Thoracic aorta (tissue), 2 donors: ENCODE results near the gene FAM78A. TPM values are rescaled to one million over a fixed set of nuclear protein-coding genes. Genes with fewer than 3 reads are reported as not detected.

Experiments used
- ATAC-seq: fragments of 150-250 bp; one replicate; pipeline ENCODE4 v1.8.0; 2017; ENCODE audit warnings: low read depth; ENCODE audit not compliant: insufficient number of reproducible peaks, low FRiP score
- DNase-seq: peaks from one replicate; pipeline ENCODE4 v3.0.0-alpha.2; 2020; ENCODE audit warnings: low spot score
- H3K27ac ChIP-seq, 2 donors: fragments of 200-600 bp; sonication (generic); 1 replicate in 1 of 2; 2 replicates in 1 of 2; pipeline ENCODE4 v1.5.1; 2016; ENCODE audit warnings: mild to moderate bottlenecking in 2 of 2, moderate library complexity in 2 of 2
- H3K27me3 ChIP-seq: fragments of 200-600 bp; sonication (generic); replicated peaks from 2 replicates; pipeline ENCODE4 v1.6.0; 2016; ENCODE audit warnings: mild to moderate bottlenecking; ENCODE audit not compliant: insufficient read depth
- H3K36me3 ChIP-seq: fragments of 200-600 bp; sonication (generic); one replicate; pipeline ENCODE4 v1.5.1; 2016
- H3K4me1 ChIP-seq, 2 donors: fragments of 200-600 bp; sonication (generic); 1 replicate in 1 of 2; 2 replicates in 1 of 2; pipeline versions ENCODE4 v1.5.1 to v1.6.0; 2016; ENCODE audit warnings: low read depth in 2 of 2, mild to moderate bottlenecking in 1 of 2; ENCODE audit not compliant: control insufficient read depth in 1 of 2
- H3K4me3 ChIP-seq: fragments of 200-600 bp; sonication (generic); 2 replicates; pipeline ENCODE4 v1.5.1; 2016; ENCODE audit warnings: mild to moderate bottlenecking
- H3K9me3 ChIP-seq: fragments of 200-600 bp; sonication (generic); 2 replicates; pipeline ENCODE4 v1.5.1; 2016
- total RNA-seq, 2 donors: library from RNA; depleted of rRNA; stranded (reverse); fragments of >200 nt; gene quantifications; one replicate each; pipeline versions ENCODE4 v1.1.0 to v1.2.3, GENCODE V29; 2016
- TF ChIP-seq, protein P1 (sequence below): fragments of 200-600 bp; sonication (generic); IDR thresholded peaks from one replicate; pipeline ENCODE4 v1.5.1; 2019; ENCODE audit warnings: antibody characterized with exemption

The FAM78A gene
- total RNA-seq, result 1 to 10 TPM; 5.0 to 5.7 TPM

- no peaks in the 10 kb centered on the region for H3K36me3 ChIP-seq
- peaks cover 3 to 12% of the 10 kb centered on the region in 2 donors for H3K4me1 ChIP-seq
- peak within 1 kb of the TSS in 1 of 2 donors; percentile 44 for H3K27ac ChIP-seq
- no peaks in the 10 kb centered on the region for H3K9me3 ChIP-seq
- DNase-seq (no peak), ATAC-seq (no peak)
- H3K27me3 ChIP-seq, result no peaks in the 10 kb centered on the region
- H3K4me3 ChIP-seq, result peak within 1 kb of the TSS; percentile 77
- TF ChIP-seq, protein P1, sequence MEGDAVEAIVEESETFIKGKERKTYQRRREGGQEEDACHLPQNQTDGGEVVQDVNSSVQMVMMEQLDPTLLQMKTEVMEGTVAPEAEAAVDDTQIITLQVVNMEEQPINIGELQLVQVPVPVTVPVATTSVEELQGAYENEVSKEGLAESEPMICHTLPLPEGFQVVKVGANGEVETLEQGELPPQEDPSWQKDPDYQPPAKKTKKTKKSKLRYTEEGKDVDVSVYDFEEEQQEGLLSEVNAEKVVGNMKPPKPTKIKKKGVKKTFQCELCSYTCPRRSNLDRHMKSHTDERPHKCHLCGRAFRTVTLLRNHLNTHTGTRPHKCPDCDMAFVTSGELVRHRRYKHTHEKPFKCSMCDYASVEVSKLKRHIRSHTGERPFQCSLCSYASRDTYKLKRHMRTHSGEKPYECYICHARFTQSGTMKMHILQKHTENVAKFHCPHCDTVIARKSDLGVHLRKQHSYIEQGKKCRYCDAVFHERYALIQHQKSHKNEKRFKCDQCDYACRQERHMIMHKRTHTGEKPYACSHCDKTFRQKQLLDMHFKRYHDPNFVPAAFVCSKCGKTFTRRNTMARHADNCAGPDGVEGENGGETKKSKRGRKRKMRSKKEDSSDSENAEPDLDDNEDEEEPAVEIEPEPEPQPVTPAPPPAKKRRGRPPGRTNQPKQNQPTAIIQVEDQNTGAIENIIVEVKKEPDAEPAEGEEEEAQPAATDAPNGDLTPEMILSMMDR, result no peak
Measured at GRCh38 chr9:131276094-131276888, at the start of gene FAM78A. Gene FAM78A (minus strand): TSS chr9:131276510. CDS start chr9:131276179, 331 bp downstream.

DNA sequence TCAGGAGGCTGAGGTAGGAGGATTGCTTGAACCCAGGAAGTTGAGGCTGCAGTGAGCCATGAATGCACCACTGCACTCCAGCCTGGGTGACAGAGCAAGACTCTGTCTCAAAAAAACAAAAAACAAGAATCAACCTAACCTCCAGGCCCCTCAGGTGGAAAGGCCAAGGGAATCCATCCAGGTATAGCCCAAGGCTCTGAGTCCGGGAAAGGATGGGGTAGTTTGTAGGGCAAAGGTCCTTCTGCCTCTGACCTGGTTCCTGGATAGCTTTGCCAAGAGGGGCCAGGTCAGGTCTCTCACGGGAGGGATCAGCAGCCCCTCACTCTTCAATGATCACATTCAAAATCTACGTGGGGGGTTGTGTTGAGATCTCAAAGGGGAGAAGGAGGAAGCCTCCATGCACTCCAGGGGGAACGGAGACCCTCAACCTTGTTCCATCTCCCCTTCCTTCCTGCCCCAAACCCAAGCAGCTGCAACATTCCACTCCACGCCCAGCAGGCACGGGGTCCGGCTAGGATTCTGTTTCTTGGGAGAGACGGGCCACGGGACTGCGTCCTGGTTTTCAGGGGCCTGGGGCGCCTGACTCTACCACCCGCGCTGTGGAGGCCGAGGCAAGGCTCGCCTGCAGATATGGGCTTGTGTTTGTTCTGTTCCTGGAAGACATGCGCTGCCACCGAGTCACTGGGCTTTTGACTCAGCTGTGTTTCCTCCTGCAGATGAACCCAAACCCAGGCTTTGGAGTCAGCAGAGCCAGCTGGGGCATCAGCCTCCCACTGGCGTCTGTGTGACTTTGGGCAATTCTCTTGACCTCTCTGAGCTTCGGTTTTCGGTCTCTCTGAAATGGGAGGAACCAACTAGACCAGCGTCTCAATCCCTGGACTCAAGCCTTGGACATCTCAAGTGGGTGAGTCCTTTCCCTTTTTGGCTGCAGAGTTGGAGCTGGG, 48.7 kb upstream of the FAM78A start:
- H3K4me1 ChIP-seq, result peaks cover 0 to 5% of the 10 kb centered on the region in 2 donors
- H3K27ac ChIP-seq, result no peak overlapping the region
- no peak for DNase-seq
- TF ChIP-seq, protein P1, result no peak
- H3K9me3 ChIP-seq, result no peaks in the 10 kb centered on the region
- ATAC-seq, result no peak
- no peaks in the 10 kb centered on the region for H3K36me3 ChIP-seq
- H3K4me3 ChIP-seq, result no peak overlapping the region
- no peaks in the 10 kb centered on the region for H3K27me3 ChIP-seq

DNA sequence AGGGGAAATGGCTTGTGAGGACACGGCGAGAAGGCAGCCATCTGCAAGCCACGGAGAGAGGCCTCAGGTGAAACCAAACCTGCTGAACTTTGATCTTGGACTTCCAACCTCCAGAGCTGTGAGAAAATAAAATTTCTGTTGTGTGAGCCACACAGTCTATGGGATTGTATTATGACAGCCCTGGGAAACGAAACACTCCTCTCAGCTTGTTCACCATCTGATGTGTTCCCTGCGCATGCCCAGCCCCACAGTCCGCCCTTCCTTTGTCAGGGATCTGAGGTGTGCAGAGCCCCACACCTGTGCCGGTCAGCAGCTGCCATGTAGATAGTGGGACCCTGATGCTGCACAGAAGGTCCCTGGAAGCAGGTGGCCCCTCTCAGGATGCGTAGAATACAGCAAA, 47.3 kb upstream of the FAM78A start:
- H3K4me3 ChIP-seq, result no peak overlapping the region
- TF ChIP-seq, protein P1, result no peak
- no peaks in the 10 kb centered on the region for H3K9me3 ChIP-seq
- DNase-seq (no peak), ATAC-seq (no peak)
- no peak overlapping the region for H3K27ac ChIP-seq
- no peaks in the 10 kb centered on the region for H3K36me3 ChIP-seq
- no peaks in the 10 kb centered on the region for H3K27me3 ChIP-seq
- H3K4me1 ChIP-seq, result peaks cover 0 to 5% of the 10 kb centered on the region in 2 donors

GRCh38 chr9:131320031-131320685, 43.8 kb upstream of the FAM78A start:
- ATAC-seq, result no peak
- Histone ChIP-seq H3K36me3 (no peaks in the 10 kb centered on the region), H3K4me3 (no peak overlapping the region), H3K27ac (no peak overlapping the region), H3K27me3 (no peaks in the 10 kb centered on the region), H3K4me1 (no peaks in the 10 kb centered on the region), H3K9me3 (no peaks in the 10 kb centered on the region)
- TF ChIP-seq, protein P1, result no peak
- DNase-seq, result no peak
